ENCODE data around the gene RAD54L.
"Not testable (repeated sequence)": the region's sequence is repeated elsewhere in the genome, so short reads cannot be mapped to it uniquely, and the experiment has no call there.

The RAD54L gene

GRCh38 chr1:46325285-46326076, 77.9 kb downstream of the RAD54L start:
- DNase-seq, result not testable (repeated sequence)
